Measurements from ENCODE around the gene FBP1.
A peak's percentile ranks its signal among the peaks of the same experiment; 100 is the strongest.

The FBP1 gene

GRCh38 chr9:94639061-94639998 lies at the start of gene FBP1:
Gene FBP1, minus strand, starts transcription at chr9:94639518. Its CDS starts 208 bp downstream, at chr9:94639310.
- H3K4me3 ChIP-seq (ENCODE audit: low read length) = peak within 1 kb of the TSS; percentile 39; the same call in 1 of the 2 replicates
- no peak for TF ChIP-seq ZNF274 (IDR thresholded peaks at IDR 0.05; ENCODE audit: low read depth, low read length)

GRCh38 chr9:94687451-94687850 lies 48.1 kb upstream of the FBP1 start:
- TF ChIP-seq ZNF274 (IDR thresholded peaks at IDR 0.05; ENCODE audit: low read depth, low read length) = no peak
- no peak overlapping the region for H3K4me3 ChIP-seq (ENCODE audit: low read length)

DNA sequence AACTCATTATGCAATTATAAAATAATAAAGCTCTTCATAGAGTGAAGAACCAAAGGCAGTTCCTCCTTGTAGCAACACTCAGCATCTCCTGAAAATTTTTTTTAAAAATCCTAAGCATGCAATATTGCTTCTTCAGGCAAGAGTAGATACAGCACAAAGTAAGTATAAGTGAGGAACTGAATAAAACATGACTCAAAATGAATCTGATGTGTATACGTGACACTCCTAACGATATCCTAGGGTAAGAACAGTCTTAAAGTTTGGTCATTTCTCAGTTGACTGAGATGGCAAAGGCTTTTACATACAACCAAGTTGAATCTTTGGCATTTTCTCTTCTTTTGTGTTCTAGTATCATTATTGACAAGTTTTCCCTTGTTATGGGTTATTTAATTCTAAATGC lies 46.0 kb upstream of the FBP1 start:
- no peak for TF ChIP-seq ZNF274 (IDR thresholded peaks at IDR 0.05; ENCODE audit: low read depth, low read length)
- H3K4me3 ChIP-seq (ENCODE audit: low read length) = no peak overlapping the region

GRCh38 chr9:94681508-94681907 lies 42.2 kb upstream of the FBP1 start:
- no peak for TF ChIP-seq ZNF274 (IDR thresholded peaks at IDR 0.05; ENCODE audit: low read depth, low read length)
- no peak overlapping the region for H3K4me3 ChIP-seq (ENCODE audit: low read length)

DNA sequence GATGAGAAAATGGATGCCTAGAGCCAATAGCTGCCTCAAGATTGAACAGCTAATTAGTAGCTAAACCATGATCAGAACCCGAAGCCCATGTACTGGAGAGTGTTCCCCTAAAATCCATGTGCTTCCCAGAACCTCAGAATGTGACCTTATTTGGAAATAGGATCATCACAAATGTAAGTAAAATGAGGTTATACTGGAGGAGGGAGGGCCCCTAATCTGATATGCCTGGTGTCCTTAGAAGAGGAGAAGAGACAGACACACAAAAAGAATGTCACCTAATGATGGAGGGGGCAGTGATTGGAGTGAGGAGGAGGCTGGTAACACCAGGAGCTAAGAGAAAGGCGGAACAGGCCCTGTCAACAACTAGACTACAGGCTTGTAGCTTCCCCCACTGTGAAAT lies 41.3 kb upstream of the FBP1 start:
- H3K4me3 ChIP-seq (ENCODE audit: low read length) = no peak overlapping the region
- TF ChIP-seq ZNF274 (IDR thresholded peaks at IDR 0.05; ENCODE audit: low read depth, low read length) = no peak

GRCh38 chr9:94680020-94680419 lies 40.7 kb upstream of the FBP1 start:
- H3K4me3 ChIP-seq (ENCODE audit: low read length) = no peak overlapping the region
- TF ChIP-seq ZNF274 (IDR thresholded peaks at IDR 0.05; ENCODE audit: low read depth, low read length) = no peak

GRCh38 chr9:94679587-94679986 lies 40.3 kb upstream of the FBP1 start:
- no peak overlapping the region for H3K4me3 ChIP-seq (ENCODE audit: low read length)

DNA sequence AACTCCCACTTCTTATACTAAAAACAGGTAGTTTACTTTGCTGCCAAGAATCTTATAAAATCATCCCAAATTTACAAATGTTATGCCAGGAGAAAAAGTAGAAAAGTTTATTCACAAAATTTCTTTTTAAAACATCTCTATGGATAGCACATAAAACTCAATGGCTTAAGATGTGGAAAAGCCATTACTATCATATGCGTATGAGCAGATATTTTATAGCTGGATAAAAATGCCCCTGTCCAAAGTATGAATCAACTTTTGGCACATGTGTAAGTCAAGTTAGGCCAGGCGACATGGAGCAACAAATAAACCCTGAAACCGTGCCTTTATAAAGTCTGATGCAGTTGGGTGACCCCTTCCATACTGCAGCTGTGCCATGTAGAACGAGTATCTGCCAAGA lies 38.6 kb upstream of the FBP1 start:
- no peak for TF ChIP-seq ZNF274 (IDR thresholded peaks at IDR 0.05; ENCODE audit: low read depth, low read length)
- no peak overlapping the region for H3K4me3 ChIP-seq (ENCODE audit: low read length)

More at GRCh38 chr9:94679587-94679986, 40.3 kb upstream of the FBP1 start:
- no peak for TF ChIP-seq ZNF274 (IDR thresholded peaks at IDR 0.05; ENCODE audit: low read depth, low read length)

DNA sequence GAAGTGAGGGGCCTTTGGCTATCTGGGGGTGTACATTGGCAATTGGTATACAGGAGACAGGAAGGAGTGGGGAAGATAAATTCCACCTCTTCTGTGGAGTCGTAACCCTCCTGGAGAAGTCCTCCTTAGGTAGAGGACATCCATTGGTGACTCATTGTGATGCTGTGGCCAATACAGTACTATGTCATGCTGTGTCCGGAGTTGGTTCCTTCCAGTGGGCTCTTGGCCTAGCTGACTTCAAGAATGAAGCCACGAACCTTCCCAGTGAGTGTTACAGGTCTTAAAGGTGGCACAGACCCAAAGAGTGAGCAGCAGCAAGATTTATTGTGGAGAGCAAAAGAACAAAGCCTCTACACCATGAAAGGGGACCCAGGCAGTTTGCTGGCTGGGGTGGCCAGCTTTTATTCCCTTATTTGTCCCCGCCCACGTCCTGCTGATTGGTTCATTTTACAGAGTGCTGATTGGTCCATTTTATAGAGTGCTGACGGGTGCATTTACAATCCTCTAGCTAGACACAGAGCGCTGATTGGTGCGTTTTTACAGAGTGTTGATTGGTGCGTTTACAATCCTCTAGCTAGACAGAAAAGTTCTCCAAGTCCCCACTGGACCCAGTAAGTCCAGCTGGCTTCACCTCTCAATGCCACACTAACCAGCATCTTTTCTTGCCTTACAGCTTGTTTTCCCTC lies 37.3 kb upstream of the FBP1 start:
- no peak for TF ChIP-seq ZNF274 (IDR thresholded peaks at IDR 0.05; ENCODE audit: low read depth, low read length)
- H3K4me3 ChIP-seq (ENCODE audit: low read length) = no peak overlapping the region

GRCh38 chr9:94675008-94675881 lies 35.9 kb upstream of the FBP1 start:
- no peak for TF ChIP-seq ZNF274 (IDR thresholded peaks at IDR 0.05; ENCODE audit: low read depth, low read length)
- no peak overlapping the region for H3K4me3 ChIP-seq (ENCODE audit: low read length)

- no peak overlapping the region for H3K4me3 ChIP-seq (ENCODE audit: low read length)
- no peak for TF ChIP-seq ZNF274 (IDR thresholded peaks at IDR 0.05; ENCODE audit: low read depth, low read length)
These were observed 33.6 kb upstream of the FBP1 start for GRCh38 chr9:94672811-94673487.

DNA sequence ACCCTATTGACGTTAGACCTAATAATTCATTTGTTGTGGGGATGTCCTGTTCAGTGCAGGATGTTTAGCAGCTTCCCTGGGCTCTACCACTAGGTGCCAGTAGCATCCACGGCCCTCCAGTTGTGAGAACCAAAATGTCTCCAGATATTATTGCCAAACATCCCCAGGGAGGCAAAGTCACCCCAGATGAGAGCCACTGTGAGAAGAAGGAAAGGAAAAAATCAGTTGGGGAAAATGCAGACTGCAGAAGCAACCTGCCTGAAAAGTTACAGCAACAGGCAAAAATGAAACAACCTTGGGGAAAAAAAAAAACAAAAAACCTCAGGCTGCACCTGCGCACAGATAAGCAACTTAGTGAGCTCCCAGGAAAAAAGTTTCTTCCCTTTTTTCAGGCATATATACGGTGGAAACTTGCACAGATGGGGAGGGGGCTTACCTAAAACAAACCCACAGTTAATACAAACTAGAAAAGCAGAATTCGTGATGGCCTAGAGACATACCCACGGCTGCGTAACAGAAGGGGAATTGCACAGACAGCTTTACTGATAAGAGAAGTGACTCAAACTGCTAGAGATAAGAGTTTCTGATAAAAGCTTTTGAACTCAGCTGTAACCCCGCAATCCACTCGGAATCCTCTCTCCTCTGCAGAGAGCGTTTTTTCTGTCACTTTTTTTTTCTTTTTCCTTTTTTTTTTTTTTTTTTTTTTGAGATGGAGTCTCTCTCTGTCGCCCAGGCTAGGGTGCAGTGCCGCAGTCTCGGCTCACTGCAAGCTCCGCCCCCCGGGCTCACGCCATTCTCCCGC lies 29.8 kb upstream of the FBP1 start:
- TF ChIP-seq ZNF274 (IDR thresholded peaks at IDR 0.05; ENCODE audit: low read depth, low read length) = no peak
- H3K4me3 ChIP-seq (ENCODE audit: low read length) = peak overlapping the region; percentile 62

DNA sequence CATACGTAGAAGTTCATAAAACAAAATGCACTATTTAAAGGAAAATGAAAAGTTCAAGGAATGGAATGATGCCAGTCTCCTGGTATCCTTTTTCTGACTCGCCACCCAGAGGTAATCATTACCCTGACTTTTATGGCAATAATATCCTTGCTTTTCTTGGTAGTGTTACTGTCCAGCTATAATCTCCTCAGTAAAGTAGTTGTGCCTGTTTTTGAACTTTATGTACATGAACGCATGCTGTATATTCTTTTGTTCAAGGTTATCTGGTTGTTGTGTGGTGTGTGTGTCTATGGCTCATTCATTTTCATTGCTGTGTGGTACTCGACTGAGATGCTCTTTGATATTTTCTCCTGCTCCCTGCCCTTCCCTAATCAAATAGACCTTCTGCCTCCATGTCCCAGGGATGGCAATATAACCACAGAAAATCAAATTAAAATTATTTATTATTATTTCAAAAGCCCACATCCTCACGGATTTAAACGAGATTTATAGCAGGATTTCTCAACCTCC lies 29.2 kb upstream of the FBP1 start:
- TF ChIP-seq ZNF274 (IDR thresholded peaks at IDR 0.05; ENCODE audit: low read depth, low read length) = no peak
- H3K4me3 ChIP-seq (ENCODE audit: low read length) = no peak overlapping the region

Measured in GM08714 (cell line).